ENCODE data around the gene GBX2. TPM values are rescaled to one million over a fixed set of nuclear protein-coding genes. Genes with fewer than 3 reads are reported as not detected.

The GBX2 gene
- total and polyA plus RNA-seq, 10 of the 15 experiments (the other 5 are each of a cell fraction or from before 2014, with no cell fraction given): not detected

DNA sequence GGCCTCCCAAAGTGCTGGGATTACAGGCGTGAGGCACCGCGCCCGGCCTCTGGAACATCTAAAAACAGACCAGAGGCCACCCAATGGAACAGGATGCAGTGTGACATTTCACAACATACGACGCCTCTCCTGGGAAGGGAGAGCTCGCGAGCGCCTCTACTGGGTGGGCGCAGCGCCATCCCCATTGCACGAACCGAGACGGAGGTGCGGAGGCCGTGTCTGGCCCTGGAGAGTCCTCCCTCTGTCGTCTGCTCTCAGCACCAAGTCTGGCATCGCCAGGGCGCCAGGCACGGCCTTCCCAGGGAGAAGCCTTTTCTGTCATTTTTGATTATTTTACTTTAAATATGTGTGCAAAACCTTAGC, 9.4 kb upstream of the GBX2 start:
- H3K9me3 ChIP-seq (replicated peaks; ENCODE audit: control insufficient read depth, insufficient read depth, low read length): no peaks in the 10 kb centered on the region; the same call in 2 of the 3 replicates
- H3K27me3 ChIP-seq (replicated peaks in 1 of 2; ENCODE audit: control insufficient read depth in 2 of 2, insufficient read depth in 2 of 2, low read length in 1 of 2): peaks cover 0 to 4% of the 10 kb centered on the region in 2 experiments; a peak in 3 of 4 replicates
- no peak overlapping the region for H3K4me2 ChIP-seq (ENCODE audit: control insufficient read depth, insufficient read depth)
- no peak overlapping the region for H3K4me3 ChIP-seq
- no TSS peak for BruUV-seq (replicated peaks)
- H3K36me3 ChIP-seq (ENCODE audit: control insufficient read depth in 2 of 2, insufficient read depth in 2 of 2, low read length in 1 of 2): no peaks in the 10 kb centered on the region
- no peak overlapping the region for H2AFZ ChIP-seq (ENCODE audit: control insufficient read depth, low read depth, low read length)
- H3K27ac ChIP-seq (ENCODE audit: control insufficient read depth, insufficient read depth): no peak overlapping the region
- ATAC-seq: no peak; the same call in 2 of the 3 replicates
- SMC1A ChIA-PET (ENCODE audit: uncharacterized antibody, unreplicated experiment): no interaction called here
- H3K79me2 ChIP-seq (ENCODE audit: control insufficient read depth, insufficient read depth, low read length): no peaks in the 10 kb centered on the region
- in situ Hi-C loops (cut with MboI): no loop called here
- POLR2A ChIA-PET: no interaction called here
- CTCF ChIA-PET: interaction anchor here (0.8 to 6.0 kb wide), 3 partner anchors 389 to 412 kb away, joined by 3 to 84 read pairs (median 5); no protein-coding TSS in a partner anchor
- DNase-seq (ENCODE audit: low read depth, low spot score): no peak
- TF ChIP-seq, protein P1, sequence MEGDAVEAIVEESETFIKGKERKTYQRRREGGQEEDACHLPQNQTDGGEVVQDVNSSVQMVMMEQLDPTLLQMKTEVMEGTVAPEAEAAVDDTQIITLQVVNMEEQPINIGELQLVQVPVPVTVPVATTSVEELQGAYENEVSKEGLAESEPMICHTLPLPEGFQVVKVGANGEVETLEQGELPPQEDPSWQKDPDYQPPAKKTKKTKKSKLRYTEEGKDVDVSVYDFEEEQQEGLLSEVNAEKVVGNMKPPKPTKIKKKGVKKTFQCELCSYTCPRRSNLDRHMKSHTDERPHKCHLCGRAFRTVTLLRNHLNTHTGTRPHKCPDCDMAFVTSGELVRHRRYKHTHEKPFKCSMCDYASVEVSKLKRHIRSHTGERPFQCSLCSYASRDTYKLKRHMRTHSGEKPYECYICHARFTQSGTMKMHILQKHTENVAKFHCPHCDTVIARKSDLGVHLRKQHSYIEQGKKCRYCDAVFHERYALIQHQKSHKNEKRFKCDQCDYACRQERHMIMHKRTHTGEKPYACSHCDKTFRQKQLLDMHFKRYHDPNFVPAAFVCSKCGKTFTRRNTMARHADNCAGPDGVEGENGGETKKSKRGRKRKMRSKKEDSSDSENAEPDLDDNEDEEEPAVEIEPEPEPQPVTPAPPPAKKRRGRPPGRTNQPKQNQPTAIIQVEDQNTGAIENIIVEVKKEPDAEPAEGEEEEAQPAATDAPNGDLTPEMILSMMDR (IDR thresholded peaks at IDR 0.05 in 2 of 3, conservative IDR thresholded peaks at IDR 0.05 in 1 of 3; ENCODE audit: control insufficient read depth in 2 of 3, extremely low read depth in 1 of 3, insufficient read depth in 1 of 3, low read depth in 3 of 3, low read length in 3 of 3): peak in 2 of 3 experiments; percentile 23 to 26; a peak in 2 of 6 replicates
- TF ChIP-seq, protein P2, sequence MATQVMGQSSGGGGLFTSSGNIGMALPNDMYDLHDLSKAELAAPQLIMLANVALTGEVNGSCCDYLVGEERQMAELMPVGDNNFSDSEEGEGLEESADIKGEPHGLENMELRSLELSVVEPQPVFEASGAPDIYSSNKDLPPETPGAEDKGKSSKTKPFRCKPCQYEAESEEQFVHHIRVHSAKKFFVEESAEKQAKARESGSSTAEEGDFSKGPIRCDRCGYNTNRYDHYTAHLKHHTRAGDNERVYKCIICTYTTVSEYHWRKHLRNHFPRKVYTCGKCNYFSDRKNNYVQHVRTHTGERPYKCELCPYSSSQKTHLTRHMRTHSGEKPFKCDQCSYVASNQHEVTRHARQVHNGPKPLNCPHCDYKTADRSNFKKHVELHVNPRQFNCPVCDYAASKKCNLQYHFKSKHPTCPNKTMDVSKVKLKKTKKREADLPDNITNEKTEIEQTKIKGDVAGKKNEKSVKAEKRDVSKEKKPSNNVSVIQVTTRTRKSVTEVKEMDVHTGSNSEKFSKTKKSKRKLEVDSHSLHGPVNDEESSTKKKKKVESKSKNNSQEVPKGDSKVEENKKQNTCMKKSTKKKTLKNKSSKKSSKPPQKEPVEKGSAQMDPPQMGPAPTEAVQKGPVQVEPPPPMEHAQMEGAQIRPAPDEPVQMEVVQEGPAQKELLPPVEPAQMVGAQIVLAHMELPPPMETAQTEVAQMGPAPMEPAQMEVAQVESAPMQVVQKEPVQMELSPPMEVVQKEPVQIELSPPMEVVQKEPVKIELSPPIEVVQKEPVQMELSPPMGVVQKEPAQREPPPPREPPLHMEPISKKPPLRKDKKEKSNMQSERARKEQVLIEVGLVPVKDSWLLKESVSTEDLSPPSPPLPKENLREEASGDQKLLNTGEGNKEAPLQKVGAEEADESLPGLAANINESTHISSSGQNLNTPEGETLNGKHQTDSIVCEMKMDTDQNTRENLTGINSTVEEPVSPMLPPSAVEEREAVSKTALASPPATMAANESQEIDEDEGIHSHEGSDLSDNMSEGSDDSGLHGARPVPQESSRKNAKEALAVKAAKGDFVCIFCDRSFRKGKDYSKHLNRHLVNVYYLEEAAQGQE (IDR thresholded peaks at IDR 0.05; ENCODE audit: low read depth, low read length): no peak
- RAD21 ChIA-PET (ENCODE audit: unreplicated experiment): no interaction called here
- no peaks in the 10 kb centered on the region for H3K4me1 ChIP-seq (ENCODE audit: control insufficient read depth, insufficient read depth, low read length)
- no peak overlapping the region for H3K9ac ChIP-seq (ENCODE audit: control insufficient read depth, insufficient read depth, low read length)
- H4K20me1 ChIP-seq (ENCODE audit: control insufficient read depth, insufficient read depth): no peaks in the 10 kb centered on the region
- 17% methylated on average over 20 of the region's 20 CpGs for WGBS (ENCODE audit: insufficient coverage, insufficient replicate concordance, low lambda C conversion rate, missing lambda C conversion rate)
- intact Hi-C loops (cut with micrococcal nuclease; ENCODE audit: unreplicated experiment): no loop called here
- FAIRE-seq: no peak

Measured in GM12878 (cell line).